Panc1 (cell line): ENCODE measurements around the gene RABEPK.

Experiments
- POLR2AphosphoS5 ChIP-seq: IDR thresholded peaks from 2 replicates; pipeline ENCODE4 v1.6.1; 2012; ENCODE audit warnings: mild to moderate bottlenecking, low read depth, low read length, moderate library complexity
- TCF7L2 ChIP-seq: IDR thresholded peaks from 2 replicates; pipeline ENCODE4 v1.6.1; 2011; ENCODE audit warnings: mild to moderate bottlenecking, low read depth, low read length, inconsistent platforms
- TF ChIP-seq, protein P1 (sequence below): fragments of 450-650 bp; IDR thresholded peaks from 2 replicates; pipeline ENCODE4 v1.5.1; 2017; ENCODE audit warnings: mild to moderate bottlenecking

DNA sequence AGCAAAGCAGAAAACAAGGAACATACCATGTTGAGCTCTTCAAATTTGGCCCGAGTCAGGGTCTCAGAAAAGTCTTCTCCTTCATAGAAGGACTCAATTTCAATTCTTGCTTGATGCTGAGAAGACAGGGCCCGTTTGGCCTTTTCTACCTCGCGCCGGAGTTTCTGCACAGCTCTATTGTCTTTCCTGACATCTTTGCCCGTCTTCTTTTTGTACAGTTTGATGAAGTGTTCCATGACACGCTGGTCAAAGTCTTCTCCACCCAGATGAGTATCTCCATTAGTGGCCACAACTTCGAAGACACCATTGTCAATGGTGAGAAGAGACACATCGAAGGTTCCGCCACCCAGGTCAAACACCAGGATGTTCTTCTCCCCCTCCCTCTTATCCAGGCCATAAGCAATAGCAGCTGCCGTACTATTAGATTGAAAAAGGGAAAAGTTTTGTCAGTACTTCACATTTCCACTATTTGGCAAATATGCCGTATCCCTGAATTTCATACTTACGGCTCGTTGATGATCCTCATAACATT lies 38.6 kb downstream of the RABEPK start:
- TF ChIP-seq, protein P1, sequence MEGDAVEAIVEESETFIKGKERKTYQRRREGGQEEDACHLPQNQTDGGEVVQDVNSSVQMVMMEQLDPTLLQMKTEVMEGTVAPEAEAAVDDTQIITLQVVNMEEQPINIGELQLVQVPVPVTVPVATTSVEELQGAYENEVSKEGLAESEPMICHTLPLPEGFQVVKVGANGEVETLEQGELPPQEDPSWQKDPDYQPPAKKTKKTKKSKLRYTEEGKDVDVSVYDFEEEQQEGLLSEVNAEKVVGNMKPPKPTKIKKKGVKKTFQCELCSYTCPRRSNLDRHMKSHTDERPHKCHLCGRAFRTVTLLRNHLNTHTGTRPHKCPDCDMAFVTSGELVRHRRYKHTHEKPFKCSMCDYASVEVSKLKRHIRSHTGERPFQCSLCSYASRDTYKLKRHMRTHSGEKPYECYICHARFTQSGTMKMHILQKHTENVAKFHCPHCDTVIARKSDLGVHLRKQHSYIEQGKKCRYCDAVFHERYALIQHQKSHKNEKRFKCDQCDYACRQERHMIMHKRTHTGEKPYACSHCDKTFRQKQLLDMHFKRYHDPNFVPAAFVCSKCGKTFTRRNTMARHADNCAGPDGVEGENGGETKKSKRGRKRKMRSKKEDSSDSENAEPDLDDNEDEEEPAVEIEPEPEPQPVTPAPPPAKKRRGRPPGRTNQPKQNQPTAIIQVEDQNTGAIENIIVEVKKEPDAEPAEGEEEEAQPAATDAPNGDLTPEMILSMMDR: no peak
- TF ChIP-seq POLR2AphosphoS5 (no peak), TCF7L2 (no peak)
